ENCODE measurements around the gene SOCS6. TPM values are rescaled to one million over a fixed set of nuclear protein-coding genes. Genes with fewer than 3 reads are reported as not detected.
A peak's percentile ranks its signal among the peaks of the same experiment; 100 is the strongest.

The SOCS6 gene
- total RNA-seq, 1 experiment from 2014 or later = 27.5 TPM

DNA sequence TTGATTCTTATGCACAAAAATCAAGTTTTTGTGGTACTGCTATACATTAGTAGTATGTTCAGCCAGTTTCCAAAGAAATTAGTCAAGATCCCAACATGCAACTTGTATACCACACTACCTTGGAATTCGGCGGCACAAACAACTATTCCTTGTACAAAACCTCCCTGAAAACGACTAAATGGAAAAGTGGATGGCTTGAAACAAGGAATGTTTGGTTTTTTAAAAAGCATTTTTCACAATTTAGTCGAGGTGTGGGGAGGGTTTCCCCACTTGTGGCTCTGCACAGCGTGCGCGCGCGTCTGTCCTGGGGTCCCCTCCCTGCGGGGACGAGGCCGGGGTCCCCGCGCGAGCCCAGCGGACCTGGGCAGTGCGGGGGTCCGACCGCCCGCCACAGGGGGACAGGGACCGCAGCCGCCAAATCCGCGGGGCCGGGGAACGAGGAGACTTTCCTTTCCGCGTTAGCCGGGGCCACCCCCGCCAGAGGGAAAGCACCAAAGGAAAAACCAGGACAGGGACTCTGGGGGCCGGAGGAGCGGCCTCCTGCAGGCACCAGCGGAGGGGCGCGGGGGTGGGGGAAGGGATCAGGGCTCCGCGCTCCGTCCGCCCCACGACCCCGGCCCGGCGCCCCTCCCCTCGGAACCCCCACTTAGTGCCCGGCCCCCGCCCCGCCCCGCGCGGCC, 534 bp upstream of the SOCS6 start:
- no peak for DNase-seq (ENCODE audit: low read depth)

DNA sequence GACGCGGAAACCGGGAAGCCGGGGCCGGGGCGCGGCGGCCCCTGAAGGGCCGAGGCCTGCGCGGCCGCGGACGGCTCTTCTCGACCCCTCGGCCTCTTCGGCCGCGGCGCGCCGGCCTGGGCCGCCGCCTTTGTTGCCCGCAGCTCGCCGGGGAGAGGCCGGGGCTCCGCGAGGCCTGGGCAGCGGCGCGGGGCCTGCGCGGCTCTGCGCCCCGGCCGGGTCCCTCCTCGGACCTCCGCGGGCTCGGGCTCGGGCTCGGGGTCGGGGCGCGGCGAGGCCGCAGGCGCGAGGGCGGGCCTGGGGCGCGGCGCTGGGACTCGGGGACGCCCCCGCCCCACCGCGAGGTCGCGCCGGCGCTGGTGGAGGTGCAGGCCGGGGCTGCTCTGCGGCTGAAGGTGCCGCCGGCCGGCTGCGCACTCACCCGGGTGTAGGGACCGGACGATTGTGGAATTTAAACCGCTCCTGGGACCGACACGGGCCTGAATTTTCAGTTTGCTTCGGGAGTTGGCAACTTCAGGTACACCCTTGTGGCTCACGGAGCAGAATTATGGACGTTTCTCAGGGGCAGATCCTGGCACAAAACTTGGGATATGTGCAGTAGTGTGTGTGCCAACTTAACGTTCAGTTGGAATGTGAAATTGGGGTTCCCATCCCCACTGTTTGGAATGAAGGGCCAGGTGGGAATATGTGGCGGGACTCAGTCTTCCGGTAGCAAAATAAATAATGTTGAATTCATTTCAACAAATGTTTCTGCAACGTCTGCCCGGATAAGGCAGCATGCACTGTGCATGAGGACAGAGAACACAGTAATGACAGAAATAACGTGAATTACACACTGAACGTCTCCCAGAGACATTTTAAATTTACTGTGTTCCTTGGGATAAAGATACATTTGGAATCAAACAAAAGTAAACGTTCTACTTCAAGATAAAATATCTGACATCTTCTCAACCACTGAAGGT, 787 bp downstream of the SOCS6 start:
- DNase-seq (ENCODE audit: low read depth) = peak; percentile 24

DNA sequence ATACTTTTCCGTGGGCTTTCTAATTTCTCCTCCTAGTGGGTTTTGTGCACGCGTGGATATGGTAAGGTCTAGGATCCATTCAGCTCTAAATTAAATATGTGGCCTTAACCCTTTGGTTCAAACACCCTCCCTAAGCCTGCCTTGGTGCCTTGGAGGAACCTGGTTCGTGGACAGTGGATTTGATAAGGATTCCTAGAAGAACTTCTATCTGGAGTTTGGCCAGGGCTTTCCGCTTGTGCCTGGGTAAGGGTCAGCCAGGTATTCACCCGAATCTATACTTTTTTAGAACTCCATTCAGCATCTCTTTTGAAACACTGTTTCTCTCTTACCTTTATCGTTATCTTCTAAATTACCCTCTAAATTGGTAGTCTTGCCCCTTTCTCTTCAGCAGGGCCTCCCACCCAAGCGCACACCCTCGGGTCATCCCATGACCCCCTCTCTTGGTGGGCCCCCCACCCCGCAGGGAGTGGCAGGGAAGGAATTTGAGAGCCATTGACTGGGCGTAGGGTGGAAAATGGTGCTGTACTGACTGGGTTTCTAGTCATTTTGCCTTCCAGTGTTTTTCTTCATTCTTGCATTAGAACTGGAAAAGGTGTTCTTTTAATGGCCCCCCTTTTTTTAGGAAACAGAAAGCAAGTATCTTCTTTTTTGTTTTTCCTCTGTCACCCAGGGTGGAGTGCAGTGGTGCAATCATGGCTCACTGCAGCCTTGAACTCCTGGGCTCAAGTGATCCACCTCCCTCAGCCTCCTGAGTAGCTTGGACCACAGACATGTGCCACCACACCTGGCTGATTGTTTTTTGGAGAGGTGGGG, 1.8 kb downstream of the SOCS6 start:
- DNase-seq (ENCODE audit: low read depth) = no peak

DNA sequence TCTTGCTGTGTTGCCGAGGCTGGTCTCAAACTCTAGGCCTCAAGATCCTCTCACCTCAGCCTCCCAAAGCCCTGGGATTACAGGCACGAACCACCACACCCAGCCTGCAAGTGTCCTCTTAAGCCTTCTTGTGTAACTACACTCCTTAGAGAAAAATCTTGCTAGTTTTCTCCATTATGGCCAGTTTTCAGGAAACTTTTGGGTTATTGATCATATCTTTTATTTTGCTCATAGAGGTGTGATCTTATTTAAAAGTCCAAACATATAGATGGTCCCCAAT, 2.4 kb downstream of the SOCS6 start:
- DNase-seq (ENCODE audit: low read depth) = no peak

DNA sequence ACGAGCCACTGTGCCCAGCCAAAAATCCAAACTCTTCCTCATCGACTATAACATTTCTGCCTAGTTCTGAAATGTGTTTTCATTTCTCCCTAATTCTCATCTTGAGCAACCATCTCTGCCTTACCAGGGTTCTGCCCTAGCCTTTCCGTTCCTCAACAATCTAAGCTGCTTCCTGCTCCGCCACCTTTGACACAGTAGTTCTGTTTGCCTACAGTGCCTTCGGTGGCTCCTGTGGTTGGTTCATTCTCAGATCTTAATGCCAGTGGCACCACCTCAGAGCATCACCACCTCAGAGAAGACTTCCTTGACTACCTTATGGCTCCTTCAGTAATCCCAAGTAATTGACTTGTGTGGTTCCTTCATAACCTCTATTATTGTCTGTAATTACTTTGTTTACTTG, 3.8 kb downstream of the SOCS6 start:
- DNase-seq (ENCODE audit: low read depth) = no peak

DNA sequence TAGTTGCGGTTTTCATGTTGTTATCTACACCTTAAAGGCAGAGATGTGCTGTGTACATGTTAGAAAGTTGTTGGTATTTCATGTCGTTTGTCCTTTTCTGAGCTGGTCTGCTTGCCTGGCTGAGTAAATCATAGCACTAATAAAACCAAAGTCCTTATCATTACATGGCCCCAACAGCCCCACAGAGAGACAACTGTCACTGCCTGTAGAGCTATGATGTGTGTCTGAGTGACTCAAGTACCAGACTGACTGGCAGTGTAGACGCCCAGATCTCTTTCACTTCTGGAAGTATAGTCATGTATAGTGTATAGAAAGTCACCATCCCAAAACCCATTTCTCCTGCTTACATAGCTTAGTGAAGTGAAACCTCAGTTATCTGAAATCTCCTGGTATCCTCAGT, 4.3 kb downstream of the SOCS6 start:
- DNase-seq (ENCODE audit: low read depth) = no peak

DNA sequence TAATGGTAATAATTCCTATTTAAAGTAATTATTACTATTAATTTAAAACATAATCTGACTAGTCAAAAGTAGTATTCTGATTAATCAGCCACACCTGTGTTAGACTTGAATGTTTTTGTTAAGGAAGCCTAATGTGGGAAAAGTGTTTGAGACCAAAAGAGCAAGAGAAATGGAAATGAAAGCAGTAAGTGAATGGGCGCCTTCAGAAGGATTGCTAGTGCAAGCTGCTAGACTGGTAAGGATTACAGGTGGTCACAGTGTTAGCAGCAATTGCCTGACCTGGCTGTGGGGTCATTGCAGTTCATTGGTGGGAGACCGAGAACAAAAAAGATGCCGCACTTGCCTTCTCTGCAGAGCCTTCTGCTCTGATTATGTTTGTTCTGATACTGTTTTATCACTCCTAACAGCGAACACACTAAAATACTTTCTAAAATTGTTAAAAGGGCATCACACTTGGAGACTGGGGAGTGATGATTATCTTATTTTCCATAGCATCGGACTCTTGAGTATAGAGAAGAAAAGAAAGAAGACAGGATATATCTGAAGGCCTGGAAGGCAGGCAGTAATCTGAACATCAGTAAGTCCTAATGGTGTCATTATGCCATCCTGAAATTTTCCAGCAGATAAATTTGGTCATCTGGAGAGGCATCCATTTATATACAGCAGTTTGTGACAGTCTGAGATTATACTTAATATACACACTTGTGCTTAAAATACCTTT, 5.8 kb downstream of the SOCS6 start:
- DNase-seq (ENCODE audit: low read depth) = no peak

DNA sequence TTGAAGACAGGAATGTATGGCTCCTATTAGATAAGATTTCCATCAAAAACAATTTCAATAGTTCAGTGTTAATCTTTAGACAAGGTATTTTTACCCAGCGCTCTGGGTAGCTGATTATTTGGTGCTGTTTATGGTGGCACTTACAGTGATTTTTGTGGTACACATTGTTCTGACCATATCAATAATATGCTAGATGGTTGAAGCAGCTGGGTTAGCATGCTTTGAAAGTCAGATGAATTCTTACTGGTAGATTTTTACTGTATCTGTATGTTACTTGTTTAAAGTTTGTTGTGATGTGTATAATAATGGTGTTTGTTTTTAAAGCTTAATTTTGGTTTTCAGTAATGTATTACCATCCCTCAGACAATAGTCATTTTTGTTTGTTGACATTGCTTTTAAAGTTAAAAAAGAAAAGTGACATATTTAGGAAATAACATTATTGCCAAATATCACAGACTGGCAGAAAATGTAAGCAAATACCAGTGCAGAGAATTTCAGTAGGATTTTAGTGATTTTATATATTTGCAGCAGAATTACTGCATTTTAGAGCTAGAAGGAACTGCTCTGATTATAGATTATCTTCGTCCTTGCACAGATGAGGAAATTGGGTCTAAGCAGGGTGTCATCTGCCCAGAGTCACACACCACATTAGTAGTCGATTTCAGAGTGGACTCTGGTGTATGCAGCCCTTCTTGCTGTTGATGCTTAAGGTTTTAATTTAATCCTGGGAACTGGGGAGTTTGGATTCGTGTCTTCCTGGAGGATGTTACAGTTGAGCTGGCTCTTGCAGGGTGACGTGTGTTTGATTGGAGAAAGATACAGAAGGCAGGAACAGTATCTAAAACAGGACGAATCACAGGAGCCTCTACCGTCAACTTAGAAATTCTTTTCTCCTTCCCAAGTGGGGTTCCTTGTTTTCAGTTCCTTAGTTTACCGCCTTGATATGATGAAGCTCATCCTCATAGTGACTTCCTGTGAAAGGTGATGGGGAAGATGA, 6.6 kb downstream of the SOCS6 start:
- no peak for DNase-seq (ENCODE audit: low read depth)

DNA sequence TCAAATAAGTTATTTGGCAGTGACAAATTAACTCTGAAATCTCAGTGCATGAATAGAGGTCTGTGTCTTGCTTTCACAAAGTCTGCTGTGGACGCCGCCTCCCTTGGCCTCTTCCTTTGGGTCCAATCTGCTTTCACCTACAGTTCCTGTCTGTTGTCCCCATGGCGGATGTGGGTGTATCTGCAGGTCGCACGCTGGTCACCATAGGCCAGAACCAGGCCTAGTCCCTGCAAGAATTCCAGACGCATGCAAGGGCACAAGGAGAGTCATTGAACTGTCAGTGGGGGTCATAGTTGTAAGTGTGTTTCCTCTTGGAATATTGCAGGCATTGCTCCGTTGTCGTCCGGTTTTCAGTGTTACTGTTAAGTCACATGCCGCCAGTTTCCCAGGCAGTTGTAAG, 7.4 kb downstream of the SOCS6 start:
- no peak for DNase-seq (ENCODE audit: low read depth)

DNA sequence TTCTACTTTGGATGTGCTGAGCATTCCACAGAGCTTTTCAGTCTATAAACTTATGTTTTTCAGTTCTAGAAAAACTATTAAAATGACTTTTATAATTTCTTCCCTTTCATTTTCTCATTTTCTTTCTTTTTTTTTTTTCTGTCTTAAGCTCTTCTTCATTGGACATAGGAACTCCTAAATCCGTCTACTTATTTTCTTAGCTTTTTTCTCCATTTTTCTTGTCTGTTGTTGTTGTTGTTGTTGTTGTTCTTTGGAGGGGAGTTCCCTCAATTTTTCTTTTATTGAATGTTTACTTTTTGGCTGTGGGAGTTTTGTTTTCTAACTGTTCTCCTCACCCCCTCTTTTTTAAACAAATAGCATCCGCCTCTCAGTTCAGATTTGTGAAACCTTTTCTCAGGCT, 7.9 kb downstream of the SOCS6 start:
- no peak for DNase-seq (ENCODE audit: low read depth)

DNA sequence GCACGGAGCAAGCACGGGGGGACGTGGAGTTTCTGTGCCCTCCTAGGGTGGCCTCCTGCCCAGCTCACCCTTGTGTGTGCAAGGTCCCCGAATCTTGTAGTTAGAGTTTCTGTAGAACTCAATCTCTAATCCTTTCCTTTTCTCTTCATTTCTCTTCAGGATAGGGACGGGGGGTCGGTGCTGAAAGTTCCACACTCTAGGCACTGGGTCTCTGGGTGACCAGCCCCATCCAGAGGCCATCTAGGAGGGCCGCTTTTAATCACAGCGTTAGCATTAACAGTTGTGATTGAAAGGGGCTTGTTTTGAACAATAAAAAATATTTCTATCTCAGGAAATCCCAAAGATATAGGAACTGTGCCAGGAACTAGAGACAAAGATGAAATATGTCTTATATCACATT, 10.5 kb downstream of the SOCS6 start:
- no peak for DNase-seq (ENCODE audit: low read depth)

DNA sequence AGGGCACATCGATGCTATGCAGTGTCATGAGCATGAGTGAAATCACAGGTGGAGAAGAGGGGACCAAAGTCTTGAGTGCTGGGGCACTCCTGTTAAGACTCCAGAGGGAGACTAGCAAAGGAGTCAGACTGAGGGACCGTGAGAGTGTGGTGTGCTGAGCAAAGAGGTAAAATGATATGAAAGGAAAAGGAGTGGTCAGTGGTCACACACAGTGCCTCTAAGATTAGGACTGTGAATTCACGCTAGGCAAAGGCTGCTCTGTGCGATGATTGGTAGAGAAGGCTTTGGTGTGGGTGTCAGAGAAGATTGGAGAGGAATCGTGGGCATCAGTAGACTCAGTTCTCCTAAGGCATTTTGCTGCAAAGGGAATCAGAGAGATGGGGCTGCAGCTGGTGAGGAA, 12.8 kb downstream of the SOCS6 start:
- DNase-seq (ENCODE audit: low read depth) = no peak

DNA sequence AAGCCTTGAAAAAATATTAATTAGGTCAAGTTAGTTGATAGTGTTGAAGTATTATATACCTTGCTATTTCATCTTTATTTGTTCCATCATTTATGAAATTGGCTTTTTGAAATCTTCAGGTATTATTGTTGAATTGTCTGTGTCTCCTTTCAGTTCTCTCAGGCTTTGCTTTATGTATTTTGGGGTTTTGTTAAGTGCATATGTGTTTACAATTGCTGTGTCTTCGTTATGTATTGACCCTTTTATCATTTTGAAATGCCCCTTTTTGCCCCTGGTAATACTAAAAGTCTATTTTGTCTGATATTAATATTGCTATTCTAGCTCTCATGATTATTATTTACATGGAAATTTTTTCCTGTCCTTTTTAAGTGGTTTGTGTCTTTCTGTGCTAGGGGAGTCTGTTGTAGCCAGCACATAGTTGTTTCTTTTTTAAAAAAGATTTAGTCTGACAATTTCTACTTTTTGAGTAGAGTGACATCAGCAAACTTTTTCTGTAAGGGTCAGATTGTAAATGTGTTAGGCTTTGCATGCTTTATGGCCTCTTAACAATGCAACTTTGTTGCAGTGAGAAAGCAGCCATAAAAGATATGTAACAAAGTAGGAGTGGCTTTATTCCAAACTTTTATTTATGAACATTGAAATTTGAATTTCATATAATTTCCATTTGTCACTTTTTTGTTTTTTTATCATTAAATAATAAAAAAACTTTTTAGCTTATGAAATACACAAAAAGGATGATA, 19.9 kb downstream of the SOCS6 start:
- no peak for DNase-seq (ENCODE audit: low read depth)

DNA sequence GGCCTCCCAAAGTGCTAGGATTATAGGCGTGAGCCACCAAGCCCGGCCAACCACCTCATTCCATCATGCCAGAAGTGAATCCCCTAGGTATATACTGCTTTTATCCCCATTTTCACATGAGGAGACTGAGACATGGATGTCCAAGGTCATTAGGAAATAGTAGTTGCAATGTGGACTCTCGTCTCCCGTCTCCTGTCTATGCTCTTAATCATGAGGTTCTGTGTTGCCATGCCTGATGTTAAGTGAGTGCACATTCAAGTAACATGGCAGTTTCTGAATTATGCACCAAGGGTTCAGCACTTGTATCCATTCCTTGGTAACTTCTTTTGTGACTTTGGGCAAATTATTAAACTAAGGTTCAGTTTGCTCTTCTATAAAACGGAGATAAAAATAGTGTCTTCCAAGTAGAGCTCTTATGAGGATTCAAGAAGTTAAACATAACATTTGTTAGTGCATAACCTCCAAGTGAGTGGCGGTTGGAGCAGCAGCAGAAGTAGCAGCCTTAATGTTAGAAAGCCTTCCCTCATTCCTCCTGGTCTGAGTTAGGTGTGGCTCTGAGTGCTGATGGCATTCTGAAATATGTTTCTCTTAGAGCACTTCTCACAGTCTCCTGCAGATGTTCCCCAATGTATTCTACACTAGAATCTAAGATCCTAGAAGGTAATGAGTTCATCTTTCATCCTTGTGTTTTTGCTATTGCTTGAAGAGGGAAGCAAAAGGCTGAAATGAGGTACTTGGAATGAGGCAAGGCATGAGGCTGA, 21.9 kb downstream of the SOCS6 start:
- no peak for DNase-seq (ENCODE audit: low read depth)

DNA sequence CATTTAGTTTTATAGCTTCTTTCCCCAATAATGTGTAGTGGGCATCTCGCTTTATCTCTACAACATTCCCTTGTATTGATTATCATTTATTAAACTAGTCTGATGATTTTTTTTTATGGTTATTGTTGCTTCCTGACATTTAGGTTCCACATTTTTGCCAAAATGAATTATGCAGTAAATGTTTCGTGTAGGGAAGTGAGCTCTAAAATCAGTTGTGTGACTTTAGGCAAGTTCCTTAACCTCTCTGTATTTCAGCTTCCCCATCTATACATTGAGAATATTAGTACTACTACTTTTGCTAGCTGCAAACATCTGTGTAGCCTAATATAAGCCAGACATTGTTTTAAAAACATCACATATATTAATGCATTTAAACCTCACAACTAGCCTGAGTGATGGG, 22.9 kb downstream of the SOCS6 start:
- no peak for DNase-seq (ENCODE audit: low read depth)

DNA sequence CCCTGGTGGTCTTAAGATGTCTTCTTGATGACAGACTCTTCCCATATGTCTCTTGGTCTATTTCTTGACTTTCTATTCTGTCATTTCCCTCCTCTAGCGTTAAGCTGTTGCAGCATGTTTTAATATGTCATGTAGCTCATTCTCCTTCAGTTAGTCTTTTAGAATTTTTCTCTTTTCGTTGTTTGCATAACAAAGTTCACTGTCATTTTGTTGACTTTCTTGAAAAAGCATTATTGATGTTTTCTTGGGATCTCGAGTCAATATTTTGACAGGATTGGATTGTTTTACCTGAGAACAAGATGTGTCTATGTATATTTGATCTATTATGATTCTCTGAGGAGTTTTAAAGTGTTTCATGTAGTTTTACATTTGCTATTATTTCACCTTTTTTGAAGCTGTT, 24.8 kb downstream of the SOCS6 start:
- DNase-seq (ENCODE audit: low read depth) = no peak

DNA sequence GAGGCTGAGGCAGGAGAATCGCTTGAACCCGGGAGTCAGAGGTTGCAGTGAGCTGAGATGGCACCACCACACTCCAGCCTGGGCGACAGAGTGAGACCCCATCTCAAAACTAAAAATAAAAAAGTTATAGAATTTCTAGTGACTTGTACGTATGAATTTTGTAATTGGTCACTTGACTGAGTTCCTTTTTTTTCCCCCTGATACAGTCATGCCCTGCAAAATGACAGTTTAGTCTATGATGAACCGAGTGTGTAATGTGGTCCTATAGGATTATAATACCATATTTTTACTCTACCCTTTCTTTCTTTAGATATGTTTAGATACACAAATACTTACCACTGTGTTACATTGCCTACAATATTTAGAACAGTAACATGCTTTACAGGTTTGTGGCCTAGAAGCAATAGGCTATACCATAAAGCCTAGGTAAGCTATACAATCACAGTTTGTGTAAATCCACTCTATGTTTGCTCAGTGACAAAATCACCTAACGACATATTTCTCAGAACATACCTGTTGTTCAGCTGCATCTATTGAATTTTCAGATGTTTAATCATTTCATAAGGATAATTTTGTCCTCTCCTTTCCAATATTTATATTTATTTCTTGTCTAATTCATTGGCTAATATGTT, 25.4 kb downstream of the SOCS6 start:
- DNase-seq (ENCODE audit: low read depth) = no peak

DNA sequence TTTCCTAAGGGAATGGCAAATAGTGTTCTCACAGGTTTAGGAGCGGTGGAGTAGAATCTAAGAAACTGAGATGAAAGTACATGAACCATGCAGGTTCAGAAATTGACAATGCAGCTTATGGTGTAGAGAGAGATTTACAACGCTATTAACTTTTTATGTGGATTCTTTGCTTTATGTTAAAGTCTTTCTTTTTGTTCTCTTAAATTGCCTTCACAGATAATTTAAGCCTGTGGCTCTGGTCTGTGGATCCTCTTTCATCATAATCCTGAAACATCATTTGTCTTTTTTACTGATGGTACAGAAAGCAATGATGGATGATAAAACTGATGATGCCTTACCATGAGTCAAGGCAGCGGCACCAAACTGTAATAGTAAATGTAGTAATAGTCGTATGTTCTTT, 30.3 kb downstream of the SOCS6 start:
- DNase-seq (ENCODE audit: low read depth) = no peak
